ENCODE data around the gene FAM120A. TPM values are rescaled to one million over a fixed set of nuclear protein-coding genes. Genes with fewer than 3 reads are reported as not detected.

FAM120A gene
- total RNA-seq, 1 experiment from 2014 or later: 70.5 TPM

- Histone ChIP-seq H3K36me3 (ENCODE audit: control insufficient read depth, insufficient read depth, low read length) (no peaks in the 10 kb centered on the region; the same call in 1 of the 2 replicates), H3K4me1 (ENCODE audit: control insufficient read depth, insufficient read depth, low read length) (peaks cover 11% of the 10 kb centered on the region), H3K4me3 (ENCODE audit: low read depth in 2 of 2, low read length in 2 of 2) (no peak overlapping the region), H3K27me3 (ENCODE audit: control insufficient read depth, insufficient read depth, low read length) (no peaks in the 10 kb centered on the region), H3K27ac (ENCODE audit: low read length) (no peak overlapping the region), H3K9me3 (ENCODE audit: control insufficient read depth, insufficient read depth, low read depth, low read length) (no peaks in the 10 kb centered on the region)
- CTCF ChIA-PET: no interaction called here
- DNase-seq (ENCODE audit: low read depth, low spot score) (no peak), ATAC-seq (no peak)
- no TSS peak for BruUV-seq (replicated peaks)
- intact Hi-C loops (cut with micrococcal nuclease; ENCODE audit: unreplicated experiment): no loop called here
- POLR2A ChIA-PET: no interaction called here
- TF ChIP-seq POLR2AphosphoS5 (IDR thresholded peaks at IDR 0.05; ENCODE audit: low read depth, low read length) (no peak), REST (IDR thresholded peaks at IDR 0.05; ENCODE audit: insufficient read depth in 1 of 2, low read depth in 2 of 2, low read length in 1 of 2) (no peak), SIN3A (IDR thresholded peaks at IDR 0.05; ENCODE audit: borderline replicate concordance, insufficient read depth, low read depth, low read length) (no peak), TCF7L2 (IDR thresholded peaks at IDR 0.05; ENCODE audit: low read depth, low read length) (no peak)
- TF ChIP-seq, protein P1, sequence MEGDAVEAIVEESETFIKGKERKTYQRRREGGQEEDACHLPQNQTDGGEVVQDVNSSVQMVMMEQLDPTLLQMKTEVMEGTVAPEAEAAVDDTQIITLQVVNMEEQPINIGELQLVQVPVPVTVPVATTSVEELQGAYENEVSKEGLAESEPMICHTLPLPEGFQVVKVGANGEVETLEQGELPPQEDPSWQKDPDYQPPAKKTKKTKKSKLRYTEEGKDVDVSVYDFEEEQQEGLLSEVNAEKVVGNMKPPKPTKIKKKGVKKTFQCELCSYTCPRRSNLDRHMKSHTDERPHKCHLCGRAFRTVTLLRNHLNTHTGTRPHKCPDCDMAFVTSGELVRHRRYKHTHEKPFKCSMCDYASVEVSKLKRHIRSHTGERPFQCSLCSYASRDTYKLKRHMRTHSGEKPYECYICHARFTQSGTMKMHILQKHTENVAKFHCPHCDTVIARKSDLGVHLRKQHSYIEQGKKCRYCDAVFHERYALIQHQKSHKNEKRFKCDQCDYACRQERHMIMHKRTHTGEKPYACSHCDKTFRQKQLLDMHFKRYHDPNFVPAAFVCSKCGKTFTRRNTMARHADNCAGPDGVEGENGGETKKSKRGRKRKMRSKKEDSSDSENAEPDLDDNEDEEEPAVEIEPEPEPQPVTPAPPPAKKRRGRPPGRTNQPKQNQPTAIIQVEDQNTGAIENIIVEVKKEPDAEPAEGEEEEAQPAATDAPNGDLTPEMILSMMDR (IDR thresholded peaks at IDR 0.05): no peak
- in situ Hi-C loops (cut with HindIII; ENCODE audit: low pct_unique_long_range_greater_than_20kb, low sequenced_read_pairs): no loop called here
Measured at GRCh38 chr9:93458712-93459111, 7.2 kb downstream of the FAM120A start.

GRCh38 chr9:93459432-93459847, 8.0 kb downstream of the FAM120A start:
- in situ Hi-C loops (cut with HindIII; ENCODE audit: low pct_unique_long_range_greater_than_20kb, low sequenced_read_pairs): no loop called here
- DNase-seq (ENCODE audit: low read depth, low spot score): no peak
- ChIA-PET POLR2A (no interaction called here), CTCF (no interaction called here)
- intact Hi-C loops (cut with micrococcal nuclease; ENCODE audit: unreplicated experiment): no loop called here
- Histone ChIP-seq H3K4me3 (ENCODE audit: low read depth in 2 of 2, low read length in 2 of 2) (no peak overlapping the region), H3K9me3 (ENCODE audit: control insufficient read depth, insufficient read depth, low read depth, low read length) (no peaks in the 10 kb centered on the region), H3K27ac (ENCODE audit: low read length) (no peak overlapping the region), H3K4me1 (ENCODE audit: control insufficient read depth, insufficient read depth, low read length) (peaks cover 13% of the 10 kb centered on the region; the same call in 1 of the 2 replicates), H3K36me3 (ENCODE audit: control insufficient read depth, insufficient read depth, low read length) (no peaks in the 10 kb centered on the region), H3K27me3 (ENCODE audit: control insufficient read depth, insufficient read depth, low read length) (no peaks in the 10 kb centered on the region)
- no peak for ATAC-seq
- TF ChIP-seq, protein P1 (IDR thresholded peaks at IDR 0.05): no peak
- TF ChIP-seq REST (IDR thresholded peaks at IDR 0.05; ENCODE audit: insufficient read depth in 1 of 2, low read depth in 2 of 2, low read length in 1 of 2) (no peak), POLR2AphosphoS5 (IDR thresholded peaks at IDR 0.05; ENCODE audit: low read depth, low read length) (no peak), SIN3A (IDR thresholded peaks at IDR 0.05; ENCODE audit: borderline replicate concordance, insufficient read depth, low read depth, low read length) (no peak), TCF7L2 (IDR thresholded peaks at IDR 0.05; ENCODE audit: low read depth, low read length) (no peak)
- no TSS peak for BruUV-seq (replicated peaks)
